Esophagus squamous epithelium (tissue), 4 donors: Measurements from ENCODE around the gene ARHGAP27.

Experiments used
- POLR2A ChIP-seq, 4 donors: fragments of 450-650 bp; IDR thresholded peaks; one replicate each; pipeline ENCODE4 v1.6.1; 2017; ENCODE audit warnings: antibody characterized with exemption in 4 of 4, mild to moderate bottlenecking in 4 of 4, moderate library complexity in 3 of 4
- TF ChIP-seq, protein P1 (sequence below), 6 experiments: fragments of 450-650 bp in 4 of 6; fragments of 200-600 bp in 2 of 6; sonication (generic) in 2 of 6; IDR thresholded peaks; one replicate each; pipeline ENCODE4 v1.5.1; 2016 to 2019; ENCODE audit warnings: antibody characterized with exemption in 6 of 6, mild to moderate bottlenecking in 4 of 6, moderate library complexity in 4 of 6

DNA sequence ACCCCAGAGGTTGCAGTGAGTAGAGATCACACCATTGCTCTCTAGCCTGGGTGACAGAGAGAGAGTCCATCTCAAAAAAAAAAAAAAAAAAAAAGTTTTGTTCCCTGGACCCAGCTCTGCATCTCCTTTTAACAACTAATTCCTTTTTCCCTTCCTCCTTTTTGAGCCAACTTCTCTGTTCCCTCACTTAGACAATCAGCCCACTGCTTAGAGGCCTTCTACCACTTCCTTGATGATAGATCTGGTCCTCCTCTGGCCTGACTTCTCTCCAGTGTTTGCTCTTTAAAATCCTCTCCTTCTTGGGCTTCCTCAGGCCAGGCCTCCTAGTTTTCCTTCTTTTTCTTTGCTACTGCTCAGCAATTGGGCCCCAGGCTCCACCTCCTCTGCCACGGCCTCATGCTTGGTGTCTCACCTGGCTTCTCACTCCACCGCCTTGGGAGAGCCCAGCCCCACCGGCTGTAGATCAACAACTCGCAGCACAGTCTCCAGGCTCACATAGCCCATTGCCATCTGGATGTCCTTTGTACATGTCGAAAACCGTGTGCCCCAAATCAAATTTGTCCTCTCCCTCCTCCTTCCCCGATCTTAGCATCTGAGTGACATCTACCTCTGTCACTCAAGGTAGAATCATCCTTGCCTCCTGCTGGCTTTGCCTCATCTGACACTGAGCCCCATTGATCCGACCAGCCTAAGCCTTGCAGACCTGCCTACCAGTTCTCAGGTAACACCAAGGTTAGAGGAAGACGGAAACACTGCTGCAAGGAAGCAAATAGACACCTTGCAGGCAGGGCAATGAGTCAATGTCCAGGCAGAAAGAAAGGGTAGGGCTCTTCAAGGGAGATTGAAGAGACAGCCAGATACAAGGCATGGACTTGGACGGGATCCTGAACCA, 17.4 kb downstream of the ARHGAP27 start:
- TF ChIP-seq, protein P1, sequence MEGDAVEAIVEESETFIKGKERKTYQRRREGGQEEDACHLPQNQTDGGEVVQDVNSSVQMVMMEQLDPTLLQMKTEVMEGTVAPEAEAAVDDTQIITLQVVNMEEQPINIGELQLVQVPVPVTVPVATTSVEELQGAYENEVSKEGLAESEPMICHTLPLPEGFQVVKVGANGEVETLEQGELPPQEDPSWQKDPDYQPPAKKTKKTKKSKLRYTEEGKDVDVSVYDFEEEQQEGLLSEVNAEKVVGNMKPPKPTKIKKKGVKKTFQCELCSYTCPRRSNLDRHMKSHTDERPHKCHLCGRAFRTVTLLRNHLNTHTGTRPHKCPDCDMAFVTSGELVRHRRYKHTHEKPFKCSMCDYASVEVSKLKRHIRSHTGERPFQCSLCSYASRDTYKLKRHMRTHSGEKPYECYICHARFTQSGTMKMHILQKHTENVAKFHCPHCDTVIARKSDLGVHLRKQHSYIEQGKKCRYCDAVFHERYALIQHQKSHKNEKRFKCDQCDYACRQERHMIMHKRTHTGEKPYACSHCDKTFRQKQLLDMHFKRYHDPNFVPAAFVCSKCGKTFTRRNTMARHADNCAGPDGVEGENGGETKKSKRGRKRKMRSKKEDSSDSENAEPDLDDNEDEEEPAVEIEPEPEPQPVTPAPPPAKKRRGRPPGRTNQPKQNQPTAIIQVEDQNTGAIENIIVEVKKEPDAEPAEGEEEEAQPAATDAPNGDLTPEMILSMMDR (IDR thresholded peaks at IDR 0.05) = no peak
- TF ChIP-seq POLR2A (IDR thresholded peaks at IDR 0.05) = no peak
